ENCODE measurements around the gene PRIM1.

PRIM1 gene

DNA sequence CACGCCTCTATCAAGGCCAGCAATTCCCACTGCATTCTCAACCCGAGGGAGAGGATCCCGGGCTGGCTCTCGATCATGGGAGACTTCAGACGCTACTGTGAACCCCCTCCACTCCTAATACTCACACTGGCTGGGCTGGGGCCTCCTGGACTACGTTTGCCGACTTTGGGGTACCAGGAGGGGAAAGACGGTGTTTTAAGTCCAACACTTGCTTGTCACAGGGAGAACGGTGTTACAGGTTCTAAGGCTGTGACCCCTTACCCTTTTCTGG lies 27.5 kb downstream of the PRIM1 start:
- Histone ChIP-seq H3K27me3 (ENCODE audit: low read depth, low read length) (no peaks in the 10 kb centered on the region), H3K36me3 (ENCODE audit: control insufficient read depth in 1 of 2, insufficient read depth in 2 of 2, low read length in 2 of 2) (peaks cover 12 to 13% of the 10 kb centered on the region in 2 donors), H3K4me1 (ENCODE audit: control insufficient read depth in 1 of 2, insufficient read depth in 2 of 2, low read length in 2 of 2) (peaks cover 32 to 43% of the 10 kb centered on the region in 2 donors), H3K9me3 (ENCODE audit: control insufficient read depth in 1 of 2, low read length in 2 of 2) (no peaks in the 10 kb centered on the region), H3K4me3 (ENCODE audit: low read depth in 1 of 2, low read length in 2 of 2) (peak overlapping the region; percentile 75 to 100), H3K27ac (ENCODE audit: low read length) (peak overlapping the region; percentile 99)

DNA sequence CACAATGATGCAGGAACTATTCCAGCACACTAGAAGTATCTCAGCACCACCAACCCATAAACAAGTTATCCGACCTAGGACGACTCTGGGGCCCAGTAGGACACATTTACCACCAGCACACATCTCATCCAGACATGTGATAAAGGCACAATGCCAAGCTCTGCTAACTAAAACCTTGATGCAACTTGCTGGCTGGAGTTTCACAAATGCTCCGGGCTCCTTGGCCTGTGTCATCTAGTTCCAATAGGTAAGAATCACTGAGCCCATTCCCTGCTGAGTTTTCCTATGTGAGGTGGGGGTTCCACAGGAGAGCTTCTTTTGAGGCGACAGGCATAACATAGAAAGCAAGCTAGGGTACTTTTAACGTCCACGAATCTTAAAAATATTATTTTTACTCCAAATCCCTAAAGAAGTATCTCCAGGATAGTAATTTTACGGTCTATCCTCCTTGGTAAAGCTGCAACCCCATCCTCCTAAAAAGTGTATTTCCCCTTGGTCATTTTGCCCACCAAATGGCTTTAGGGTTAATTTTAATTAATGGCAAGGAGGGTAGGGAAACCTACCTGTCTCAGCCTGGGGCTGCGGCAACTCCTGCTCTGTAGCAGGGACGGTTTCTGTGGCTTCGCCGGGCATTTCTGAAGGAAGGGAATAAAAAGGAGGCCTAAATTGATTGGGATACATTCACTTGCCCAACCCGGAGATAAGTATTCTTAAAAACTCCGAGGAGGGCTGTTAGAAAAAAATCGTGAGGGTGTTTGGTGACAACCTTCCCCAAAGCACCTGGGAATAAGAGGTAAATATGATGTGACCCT lies 28.0 kb downstream of the PRIM1 start:
- Histone ChIP-seq H3K4me1 (ENCODE audit: control insufficient read depth in 1 of 2, insufficient read depth in 2 of 2, low read length in 2 of 2) (peaks cover 32 to 49% of the 10 kb centered on the region in 2 donors), H3K36me3 (ENCODE audit: control insufficient read depth in 1 of 2, insufficient read depth in 2 of 2, low read length in 2 of 2) (peaks cover 16 to 17% of the 10 kb centered on the region in 2 donors), H3K27ac (ENCODE audit: low read length) (peak overlapping the region; percentile 99), H3K9me3 (ENCODE audit: control insufficient read depth in 1 of 2, low read length in 2 of 2) (no peaks in the 10 kb centered on the region), H3K4me3 (ENCODE audit: low read depth in 1 of 2, low read length in 2 of 2) (peak overlapping the region; percentile 75 to 100), H3K27me3 (ENCODE audit: low read depth, low read length) (no peaks in the 10 kb centered on the region)

DNA sequence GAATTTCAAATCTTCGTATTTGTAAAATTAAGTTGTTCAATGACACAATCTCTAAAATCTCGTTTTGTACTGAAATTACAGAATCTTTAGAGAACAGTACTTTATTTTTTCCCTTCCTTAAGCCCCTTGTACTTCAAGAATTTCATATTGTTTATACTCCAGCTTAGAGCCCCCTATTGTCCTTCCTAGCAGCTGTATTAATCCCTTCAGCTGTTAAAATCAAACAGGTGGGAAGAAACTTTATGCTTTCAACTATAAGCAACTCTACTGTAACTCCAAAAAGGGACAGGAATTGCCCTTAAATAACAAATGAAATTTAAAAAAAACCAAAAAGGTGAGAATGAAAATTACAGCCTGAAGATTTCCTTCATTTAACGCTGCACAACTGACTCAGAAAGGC lies 28.8 kb downstream of the PRIM1 start:
- Histone ChIP-seq H3K27me3 (ENCODE audit: low read depth, low read length) (no peaks in the 10 kb centered on the region), H3K4me3 (ENCODE audit: low read depth in 1 of 2, low read length in 2 of 2) (peak overlapping the region; percentile 75 to 100), H3K4me1 (ENCODE audit: control insufficient read depth in 1 of 2, insufficient read depth in 2 of 2, low read length in 2 of 2) (peaks cover 32 to 56% of the 10 kb centered on the region in 2 donors), H3K9me3 (ENCODE audit: control insufficient read depth in 1 of 2, low read length in 2 of 2) (no peaks in the 10 kb centered on the region), H3K36me3 (ENCODE audit: control insufficient read depth in 1 of 2, insufficient read depth in 2 of 2, low read length in 2 of 2) (peaks cover 21 to 24% of the 10 kb centered on the region in 2 donors), H3K27ac (ENCODE audit: low read length) (peak overlapping the region; percentile 99)

DNA sequence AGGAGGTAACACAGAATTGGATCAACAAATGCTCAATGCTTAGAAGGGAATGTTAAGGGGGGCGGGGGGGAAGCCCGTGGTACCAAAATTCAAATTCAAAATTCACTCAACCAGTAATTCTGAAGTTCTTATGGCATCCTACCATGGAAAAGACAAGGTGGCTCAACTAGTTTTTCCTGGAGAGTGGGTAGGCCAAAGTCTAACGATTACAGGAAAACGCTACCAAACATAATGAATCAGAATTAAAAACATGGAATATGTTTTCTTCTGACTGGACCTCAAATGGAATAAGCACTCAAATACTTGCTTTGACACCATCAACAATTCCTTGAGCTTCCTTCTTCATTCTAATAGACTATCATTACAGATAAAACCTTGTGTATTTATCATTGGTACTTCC lies 29.3 kb downstream of the PRIM1 start:
- Histone ChIP-seq H3K27me3 (ENCODE audit: low read depth, low read length) (no peaks in the 10 kb centered on the region), H3K27ac (ENCODE audit: low read length) (peak overlapping the region; percentile 99), H3K4me1 (ENCODE audit: control insufficient read depth in 1 of 2, insufficient read depth in 2 of 2, low read length in 2 of 2) (peaks cover 32 to 61% of the 10 kb centered on the region in 2 donors), H3K9me3 (ENCODE audit: control insufficient read depth in 1 of 2, low read length in 2 of 2) (no peaks in the 10 kb centered on the region), H3K36me3 (ENCODE audit: control insufficient read depth in 1 of 2, insufficient read depth in 2 of 2, low read length in 2 of 2) (peaks cover 21 to 24% of the 10 kb centered on the region in 2 donors), H3K4me3 (ENCODE audit: low read depth in 1 of 2, low read length in 2 of 2) (peak overlapping the region; percentile 75 to 100)

DNA sequence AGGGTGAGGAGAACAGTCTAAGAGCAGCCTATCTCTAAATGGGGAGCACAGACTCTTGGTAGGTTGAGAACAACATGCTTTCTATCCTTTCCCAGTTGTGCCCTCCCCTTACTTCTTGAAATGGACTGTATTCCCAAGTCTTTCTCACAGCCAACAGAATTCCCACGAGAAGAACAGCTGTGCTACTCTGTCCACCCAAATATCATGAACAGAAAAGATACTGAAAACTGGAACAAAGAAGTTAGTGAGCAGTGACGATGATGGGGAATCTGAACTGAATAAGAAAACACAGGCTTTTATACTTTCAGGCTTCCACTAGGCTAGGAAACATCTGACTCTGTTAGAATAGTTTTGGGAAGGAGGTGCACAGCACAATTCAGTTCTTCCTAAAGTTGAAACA lies 30.4 kb downstream of the PRIM1 start:
- Histone ChIP-seq H3K9me3 (ENCODE audit: control insufficient read depth in 1 of 2, low read length in 2 of 2) (no peaks in the 10 kb centered on the region), H3K4me3 (ENCODE audit: low read depth in 1 of 2, low read length in 2 of 2) (peak overlapping the region; percentile 3 to 5), H3K4me1 (ENCODE audit: control insufficient read depth in 1 of 2, insufficient read depth in 2 of 2, low read length in 2 of 2) (peaks cover 33 to 71% of the 10 kb centered on the region in 2 donors), H3K27ac (ENCODE audit: low read length) (peak overlapping the region; percentile 99), H3K36me3 (ENCODE audit: control insufficient read depth in 1 of 2, insufficient read depth in 2 of 2, low read length in 2 of 2) (peaks cover 21 to 24% of the 10 kb centered on the region in 2 donors), H3K27me3 (ENCODE audit: low read depth, low read length) (no peaks in the 10 kb centered on the region)

DNA sequence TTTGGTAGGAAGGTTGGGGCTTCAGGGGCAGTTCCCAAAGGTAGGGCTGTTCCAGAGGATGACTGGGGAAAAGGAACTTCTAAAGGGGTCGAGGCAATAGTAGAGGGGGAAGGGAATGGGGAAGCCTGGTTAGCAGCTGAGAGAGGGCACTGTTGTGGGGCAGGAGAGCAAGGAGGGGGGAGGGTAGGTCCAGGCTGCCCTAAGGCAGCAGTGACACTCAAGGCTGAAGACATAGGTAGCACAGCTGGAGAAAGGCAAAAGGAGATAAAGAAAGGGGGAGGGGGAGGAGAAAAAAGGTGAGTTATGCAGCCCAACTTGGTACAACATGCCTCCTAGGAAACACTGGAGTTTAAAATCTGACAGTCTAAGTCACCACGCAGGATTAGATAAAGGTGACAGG lies 30.9 kb downstream of the PRIM1 start:
- peaks cover 37 to 76% of the 10 kb centered on the region in 2 donors for H3K4me1 ChIP-seq (ENCODE audit: control insufficient read depth in 1 of 2, insufficient read depth in 2 of 2, low read length in 2 of 2)
- no peaks in the 10 kb centered on the region for H3K9me3 ChIP-seq (ENCODE audit: control insufficient read depth in 1 of 2, low read length in 2 of 2)
- peak overlapping the region; percentile 3 to 5 for H3K4me3 ChIP-seq (ENCODE audit: low read depth in 1 of 2, low read length in 2 of 2)
- no peaks in the 10 kb centered on the region for H3K27me3 ChIP-seq (ENCODE audit: low read depth, low read length)
- peaks cover 25% of the 10 kb centered on the region in 2 donors for H3K36me3 ChIP-seq (ENCODE audit: control insufficient read depth in 1 of 2, insufficient read depth in 2 of 2, low read length in 2 of 2)
- peak overlapping the region; percentile 99 for H3K27ac ChIP-seq (ENCODE audit: low read length)

DNA sequence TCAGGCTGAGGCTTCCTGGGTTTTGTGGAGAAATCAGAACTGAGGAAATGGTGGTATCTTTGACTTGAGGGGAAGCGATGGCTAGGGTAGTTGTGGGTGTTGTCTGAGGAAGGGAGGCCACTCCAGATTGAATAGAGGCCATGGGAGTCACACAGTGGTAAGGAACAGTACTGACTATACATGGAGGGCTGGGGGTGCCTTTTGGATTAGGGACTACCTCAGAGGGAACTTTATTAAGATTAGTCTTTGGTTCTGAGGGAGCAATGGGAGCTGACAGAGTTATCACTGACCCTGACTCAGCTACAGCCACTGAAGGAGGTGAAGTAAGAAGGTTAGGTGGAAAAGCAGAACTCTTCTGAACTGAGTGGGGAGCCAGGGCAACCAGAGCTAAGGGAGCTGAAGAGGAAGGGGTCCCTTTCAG lies 31.4 kb downstream of the PRIM1 start:
- H3K27me3 ChIP-seq (ENCODE audit: low read depth, low read length), result no peaks in the 10 kb centered on the region
- peaks cover 25 to 29% of the 10 kb centered on the region in 2 donors for H3K36me3 ChIP-seq (ENCODE audit: control insufficient read depth in 1 of 2, insufficient read depth in 2 of 2, low read length in 2 of 2)
- H3K9me3 ChIP-seq (ENCODE audit: control insufficient read depth in 1 of 2, low read length in 2 of 2), result no peaks in the 10 kb centered on the region
- peaks cover 37 to 81% of the 10 kb centered on the region in 2 donors for H3K4me1 ChIP-seq (ENCODE audit: control insufficient read depth in 1 of 2, insufficient read depth in 2 of 2, low read length in 2 of 2)
- H3K27ac ChIP-seq (ENCODE audit: low read length), result peak overlapping the region; percentile 99
- peak overlapping the region; percentile 3 to 5 for H3K4me3 ChIP-seq (ENCODE audit: low read depth in 1 of 2, low read length in 2 of 2)

DNA sequence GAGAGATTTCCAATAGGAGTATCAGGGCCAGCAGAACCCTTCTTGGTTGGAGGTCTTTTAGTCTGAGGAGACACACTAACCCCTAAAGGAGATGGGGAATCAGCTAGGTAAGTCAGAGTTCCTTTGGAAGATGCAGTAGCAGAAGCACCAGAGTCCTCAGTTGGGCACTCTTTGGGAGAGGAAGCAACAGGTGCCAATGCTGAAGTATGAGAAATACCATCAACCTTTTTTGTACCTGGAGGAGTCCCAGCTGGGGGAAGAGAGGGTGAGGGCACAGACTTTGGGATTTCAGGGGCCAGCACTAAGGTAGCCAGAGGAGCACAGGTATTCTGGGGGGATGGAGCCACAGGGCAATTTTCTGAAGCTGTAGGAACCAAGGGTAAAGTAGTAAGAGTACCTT lies 33.1 kb downstream of the PRIM1 start:
- no peaks in the 10 kb centered on the region for H3K27me3 ChIP-seq (ENCODE audit: low read depth, low read length)
- H3K9me3 ChIP-seq (ENCODE audit: control insufficient read depth in 1 of 2, low read length in 2 of 2), result no peaks in the 10 kb centered on the region
- peaks cover 37 to 84% of the 10 kb centered on the region in 2 donors for H3K4me1 ChIP-seq (ENCODE audit: control insufficient read depth in 1 of 2, insufficient read depth in 2 of 2, low read length in 2 of 2)
- H3K36me3 ChIP-seq (ENCODE audit: control insufficient read depth in 1 of 2, insufficient read depth in 2 of 2, low read length in 2 of 2), result peaks cover 29 to 41% of the 10 kb centered on the region in 2 donors
- no peak overlapping the region for H3K27ac ChIP-seq (ENCODE audit: low read length)
- no peak overlapping the region for H3K4me3 ChIP-seq (ENCODE audit: low read depth in 1 of 2, low read length in 2 of 2)

DNA sequence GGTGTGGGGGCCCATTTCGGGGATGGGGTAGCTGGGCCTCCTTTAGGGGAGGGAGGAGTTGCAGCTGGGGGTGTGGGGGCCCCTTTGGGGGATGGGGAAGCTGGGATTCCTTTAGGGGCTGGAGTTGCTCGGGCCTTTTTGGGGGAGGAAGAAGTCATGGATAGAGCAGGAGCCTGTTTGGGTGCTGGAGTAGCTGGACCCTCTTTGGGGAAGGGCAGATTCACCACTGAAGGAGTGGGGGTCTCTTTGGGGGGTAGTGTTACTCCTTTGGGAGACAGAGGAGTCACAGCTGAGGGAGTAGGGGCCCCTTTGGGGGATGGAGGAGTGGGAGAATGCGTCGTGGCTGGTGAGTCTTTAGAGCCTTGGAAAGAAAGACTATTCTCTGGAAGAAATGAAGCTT lies 33.5 kb downstream of the PRIM1 start:
- Histone ChIP-seq H3K4me3 (ENCODE audit: low read depth in 1 of 2, low read length in 2 of 2) (no peak overlapping the region), H3K27ac (ENCODE audit: low read length) (no peak overlapping the region), H3K27me3 (ENCODE audit: low read depth, low read length) (no peaks in the 10 kb centered on the region), H3K4me1 (ENCODE audit: control insufficient read depth in 1 of 2, insufficient read depth in 2 of 2, low read length in 2 of 2) (peaks cover 35 to 80% of the 10 kb centered on the region in 2 donors), H3K36me3 (ENCODE audit: control insufficient read depth in 1 of 2, insufficient read depth in 2 of 2, low read length in 2 of 2) (peaks cover 33 to 43% of the 10 kb centered on the region in 2 donors), H3K9me3 (ENCODE audit: control insufficient read depth in 1 of 2, low read length in 2 of 2) (no peaks in the 10 kb centered on the region)

DNA sequence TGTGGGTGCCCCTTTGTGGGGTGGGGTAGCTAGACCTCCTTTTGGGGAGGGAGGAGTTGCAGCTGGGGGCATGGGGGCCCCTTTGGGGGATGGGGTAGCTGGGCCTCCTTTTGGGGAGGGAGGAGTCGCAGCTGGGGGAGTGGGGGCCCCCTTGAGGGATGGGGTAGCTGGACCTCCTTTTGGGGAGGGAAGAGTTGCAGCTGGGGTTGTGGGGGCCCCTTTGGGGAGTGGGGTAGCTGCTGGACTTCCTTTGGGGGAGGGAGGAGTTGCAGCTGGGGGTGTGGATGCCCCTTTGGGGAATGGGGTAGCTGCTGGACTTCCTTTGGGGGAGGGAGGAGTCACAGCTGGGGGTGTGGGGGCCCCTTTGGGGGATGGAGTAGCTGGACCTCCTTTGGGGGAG lies 34.0 kb downstream of the PRIM1 start:
- H3K36me3 ChIP-seq (ENCODE audit: control insufficient read depth in 1 of 2, insufficient read depth in 2 of 2, low read length in 2 of 2), result peaks cover 38 to 46% of the 10 kb centered on the region in 2 donors
- H3K27me3 ChIP-seq (ENCODE audit: low read depth, low read length), result no peaks in the 10 kb centered on the region
- peaks cover 30 to 75% of the 10 kb centered on the region in 2 donors for H3K4me1 ChIP-seq (ENCODE audit: control insufficient read depth in 1 of 2, insufficient read depth in 2 of 2, low read length in 2 of 2)
- H3K27ac ChIP-seq (ENCODE audit: low read length), result no peak overlapping the region
- no peak overlapping the region for H3K4me3 ChIP-seq (ENCODE audit: low read depth in 1 of 2, low read length in 2 of 2)
- H3K9me3 ChIP-seq (ENCODE audit: control insufficient read depth in 1 of 2, low read length in 2 of 2), result no peaks in the 10 kb centered on the region

DNA sequence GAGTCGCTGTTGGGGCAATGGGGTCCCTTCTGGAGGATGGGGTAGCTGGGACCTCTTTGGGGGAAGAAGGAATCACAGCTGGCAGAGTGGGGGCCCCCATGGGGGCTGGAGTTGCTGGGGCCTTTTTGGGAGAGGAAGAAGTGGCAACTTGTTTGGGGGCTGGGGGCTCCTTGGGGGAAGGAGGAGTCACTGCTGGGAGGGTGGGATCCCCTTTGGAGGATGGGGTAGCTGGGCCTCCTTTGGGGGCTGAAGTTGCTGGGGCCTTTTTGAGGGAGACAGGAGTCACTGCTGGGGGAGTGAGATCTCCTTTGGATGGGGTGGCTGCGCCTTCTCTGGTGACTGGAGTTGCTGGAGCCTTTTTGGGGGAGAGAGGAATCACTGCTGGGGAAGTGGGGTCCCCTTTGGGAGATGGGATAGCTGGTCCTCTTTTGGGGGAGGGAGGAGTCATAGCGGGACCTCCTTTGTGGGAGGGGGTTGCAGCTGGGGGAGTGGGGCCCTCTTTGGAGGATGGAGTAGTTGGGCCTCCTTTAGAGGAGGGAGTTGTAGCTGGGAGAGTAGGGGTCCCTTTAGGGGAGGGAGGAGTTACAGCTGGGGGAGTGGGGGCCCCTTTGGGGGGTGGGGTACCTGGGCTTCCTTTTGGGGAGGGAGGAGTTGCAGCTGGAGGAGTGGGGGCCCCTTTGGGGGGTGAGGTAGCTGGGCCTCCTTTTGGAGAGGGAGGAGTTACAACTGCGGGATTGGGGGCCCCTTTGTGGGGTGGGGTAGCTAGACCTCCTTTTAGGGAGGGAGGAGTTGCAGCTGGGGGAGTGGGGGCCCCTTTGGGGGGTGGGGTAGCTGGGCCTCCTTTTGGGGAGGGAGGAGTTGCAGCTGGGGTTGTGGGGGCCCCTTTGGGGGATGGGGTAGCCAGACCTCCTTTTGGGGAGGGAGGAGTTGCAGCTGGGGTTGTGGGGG lies 34.9 kb downstream of the PRIM1 start:
- Histone ChIP-seq H3K36me3 (ENCODE audit: control insufficient read depth in 1 of 2, insufficient read depth in 2 of 2, low read length in 2 of 2) (peaks cover 47 to 54% of the 10 kb centered on the region in 2 donors), H3K27ac (ENCODE audit: low read length) (no peak overlapping the region), H3K4me1 (ENCODE audit: control insufficient read depth in 1 of 2, insufficient read depth in 2 of 2, low read length in 2 of 2) (peaks cover 21 to 65% of the 10 kb centered on the region in 2 donors), H3K27me3 (ENCODE audit: low read depth, low read length) (no peaks in the 10 kb centered on the region), H3K9me3 (ENCODE audit: control insufficient read depth in 1 of 2, low read length in 2 of 2) (no peaks in the 10 kb centered on the region), H3K4me3 (ENCODE audit: low read depth in 1 of 2, low read length in 2 of 2) (no peak overlapping the region)

Measured in muscle layer of duodenum (tissue), 2 donors.